ENCODE measurements around the gene ARMC10.

ARMC10 gene

DNA sequence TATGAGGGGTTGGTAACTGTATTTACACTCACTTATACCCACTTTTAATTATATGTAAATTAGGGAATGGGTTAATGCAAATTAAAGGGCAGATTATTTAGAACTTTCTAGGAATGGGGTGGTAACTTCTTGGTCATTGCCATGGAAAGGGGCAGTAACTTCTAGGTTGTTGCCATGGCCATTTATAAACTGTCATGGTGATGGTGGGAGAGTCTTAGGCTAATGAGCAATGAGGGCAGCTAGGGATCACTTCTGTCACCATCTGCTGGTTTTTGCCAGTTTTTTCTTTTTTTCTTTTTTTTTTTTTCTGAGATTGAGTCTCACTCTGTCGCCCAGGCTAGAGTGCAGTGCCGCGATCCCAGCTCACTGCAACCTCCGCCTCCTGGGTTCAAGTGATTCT is 40.8 kb downstream of the ARMC10 start:
- DNase-seq (ENCODE audit: low read depth, low spot score) = no peak
- H3K4me3 ChIP-seq (ENCODE audit: low read depth, low read length) = no peak overlapping the region
- TF ChIP-seq CTCF (IDR thresholded peaks at IDR 0.05; ENCODE audit: low read depth, low read length) = no peak
- in situ Hi-C loops (cut with HindIII; ENCODE audit: low sequenced_read_pairs) = no loop called here

DNA sequence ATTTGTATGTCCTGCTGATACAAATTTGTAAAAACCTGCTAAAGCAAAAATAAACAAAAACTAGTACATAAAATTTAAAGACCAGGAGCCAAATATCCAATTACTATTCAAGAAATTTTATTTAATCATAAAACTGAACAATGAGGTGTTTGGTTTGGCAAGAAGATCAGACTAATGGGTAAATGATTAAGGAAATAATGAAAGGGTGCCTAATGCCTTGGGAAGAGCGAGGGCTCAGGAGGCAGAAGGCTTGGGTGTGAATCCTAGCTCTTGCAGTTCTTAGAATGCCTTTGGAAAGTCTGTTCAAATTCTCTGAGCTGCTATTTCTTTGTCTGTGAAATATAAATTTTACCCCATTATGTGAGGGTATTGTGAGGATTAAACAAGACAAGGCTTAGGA is 41.6 kb downstream of the ARMC10 start:
- in situ Hi-C loops (cut with HindIII; ENCODE audit: low sequenced_read_pairs) = no loop called here
- H3K4me3 ChIP-seq (ENCODE audit: low read depth, low read length) = no peak overlapping the region
- no peak for TF ChIP-seq CTCF (IDR thresholded peaks at IDR 0.05; ENCODE audit: low read depth, low read length)
- DNase-seq (ENCODE audit: low read depth, low spot score) = no peak

- no peak for TF ChIP-seq CTCF (IDR thresholded peaks at IDR 0.05; ENCODE audit: low read depth, low read length)
- H3K4me3 ChIP-seq (ENCODE audit: low read depth, low read length) = no peak overlapping the region
- no peak for DNase-seq (ENCODE audit: low read depth, low spot score)
- in situ Hi-C loops (cut with HindIII; ENCODE audit: low sequenced_read_pairs) = no loop called here
These were observed 42.1 kb downstream of the ARMC10 start for GRCh38 chr7:103116991-103117390.

DNA sequence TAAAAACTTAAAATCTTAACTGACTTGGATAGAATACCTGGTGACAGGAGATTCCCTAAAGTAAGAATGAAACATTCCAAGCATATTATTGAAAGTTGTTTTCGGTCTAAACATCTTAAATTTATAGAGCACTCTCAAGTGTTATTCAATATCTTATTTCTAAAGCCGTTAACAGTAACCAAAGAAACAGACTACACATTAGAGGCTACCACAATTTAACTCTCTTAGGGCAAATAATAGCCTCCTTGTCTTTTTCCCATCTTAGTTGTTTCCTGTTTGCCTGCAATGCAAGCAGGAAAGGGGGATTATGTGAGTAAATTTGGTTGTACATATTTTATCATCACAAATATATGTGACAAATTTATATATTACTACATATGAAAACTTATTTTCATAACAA is 42.5 kb downstream of the ARMC10 start:
- no peak for DNase-seq (ENCODE audit: low read depth, low spot score)
- in situ Hi-C loops (cut with HindIII; ENCODE audit: low sequenced_read_pairs) = no loop called here
- no peak for TF ChIP-seq CTCF (IDR thresholded peaks at IDR 0.05; ENCODE audit: low read depth, low read length)
- no peak overlapping the region for H3K4me3 ChIP-seq (ENCODE audit: low read depth, low read length)

- in situ Hi-C loops (cut with HindIII; ENCODE audit: low sequenced_read_pairs) = no loop called here
- H3K4me3 ChIP-seq (ENCODE audit: low read depth, low read length) = no peak overlapping the region
- no peak for TF ChIP-seq CTCF (IDR thresholded peaks at IDR 0.05; ENCODE audit: low read depth, low read length)
- no peak for DNase-seq (ENCODE audit: low read depth, low spot score)
These were observed 44.9 kb downstream of the ARMC10 start for GRCh38 chr7:103119791-103120291.

GRCh38 chr7:103120362-103120761 is 45.4 kb downstream of the ARMC10 start:
- in situ Hi-C loops (cut with HindIII; ENCODE audit: low sequenced_read_pairs) = no loop called here
- H3K4me3 ChIP-seq (ENCODE audit: low read depth, low read length) = no peak overlapping the region

More at GRCh38 chr7:103120362-103120761, 45.4 kb downstream of the ARMC10 start:
- no peak for TF ChIP-seq CTCF (IDR thresholded peaks at IDR 0.05; ENCODE audit: low read depth, low read length)
- DNase-seq (ENCODE audit: low read depth, low spot score) = no peak
